NOMO-1 treated with DMSO at 0.1 percent for 48 hours (cell line): ENCODE results near the gene PARS2.
A peak's percentile ranks its signal among the peaks of the same experiment; 100 is the strongest.

Experiments used
- DNase-seq: peaks from one replicate; lab custom pipeline; 2025; ENCODE audit not compliant: unreplicated experiment; lab: John Stamatoyannopoulos, UW

The PARS2 gene

GRCh38 chr1:54764133-54764921 lies at the start of gene PARS2:
Gene PARS2, minus strand, starts transcription at chr1:54764523. Its CDS starts 5,362 bp downstream, at chr1:54759161.
- DNase-seq = peak; percentile 99

GRCh38 chr1:54814126-54814498 lies 49.8 kb upstream of the PARS2 start:
- no peak for DNase-seq

- DNase-seq = no peak
Observed at GRCh38 chr1:54813485-54814125, 49.3 kb upstream of the PARS2 start.

GRCh38 chr1:54812801-54813484 lies 48.6 kb upstream of the PARS2 start:
- DNase-seq = no peak

GRCh38 chr1:54811739-54812655 lies 47.7 kb upstream of the PARS2 start:
- no peak for DNase-seq

GRCh38 chr1:54811066-54811465 lies 46.7 kb upstream of the PARS2 start:
- DNase-seq = no peak

- peak; percentile 31 for DNase-seq
Observed at GRCh38 chr1:54810153-54810942, 46.0 kb upstream of the PARS2 start.

- DNase-seq = no peak
Observed at GRCh38 chr1:54809496-54810074, 45.3 kb upstream of the PARS2 start.

- DNase-seq = no peak
Observed at GRCh38 chr1:54808443-54809207, 44.3 kb upstream of the PARS2 start.

GRCh38 chr1:54807756-54808155 lies 43.4 kb upstream of the PARS2 start:
- DNase-seq = no peak

- DNase-seq = peak; percentile 9
Observed at GRCh38 chr1:54806931-54807611, 42.7 kb upstream of the PARS2 start.

- no peak for DNase-seq
Observed at GRCh38 chr1:54805981-54806381, 41.7 kb upstream of the PARS2 start.

- DNase-seq = no peak
Observed at GRCh38 chr1:54805466-54805865, 41.1 kb upstream of the PARS2 start.

- DNase-seq = no peak
Observed at GRCh38 chr1:54804471-54805132, 40.3 kb upstream of the PARS2 start.

- DNase-seq = no peak
Observed at GRCh38 chr1:54803761-54804470, 39.6 kb upstream of the PARS2 start.

GRCh38 chr1:54800899-54801759 lies 36.8 kb upstream of the PARS2 start, which contains the start of gene TTC22:
Gene TTC22, minus strand, starts transcription at chr1:54801323. Its CDS starts 160 bp downstream, at chr1:54801163.
- DNase-seq = peak; percentile 64
